ENCODE data around the gene CELA2A.

DNA sequence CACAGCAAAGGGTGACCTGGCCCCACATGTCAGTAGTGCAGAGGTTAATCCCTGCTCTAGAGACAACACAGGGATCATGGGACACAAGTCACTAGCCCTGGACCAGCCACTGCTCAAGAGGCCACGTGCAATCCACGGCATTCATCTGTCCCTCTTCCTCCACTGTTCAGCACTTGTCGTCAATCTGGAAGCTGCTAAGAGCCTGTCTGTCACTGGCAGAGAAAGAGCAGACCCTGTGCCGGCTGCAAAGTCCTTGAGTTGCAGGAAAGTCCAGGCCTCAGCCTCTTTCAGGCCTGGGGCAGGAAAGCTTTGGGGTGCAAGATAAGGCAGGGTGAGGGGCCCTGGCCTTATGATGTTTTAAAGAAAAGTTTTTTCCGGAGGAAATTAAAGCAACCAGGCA, 36.1 kb downstream of the CELA2A start:
- no peak for TF ChIP-seq CTCF (conservative IDR thresholded peaks at IDR 0.05 in 1 of 2, IDR thresholded peaks at IDR 0.05 in 1 of 2; ENCODE audit: low read depth in 1 of 2, low read length in 2 of 2)
- TF ChIP-seq EZH2 (IDR thresholded peaks at IDR 0.05; ENCODE audit: low read length, missing control alignments): no peak
